Measurements from ENCODE around the gene SAMHD1.

DNA sequence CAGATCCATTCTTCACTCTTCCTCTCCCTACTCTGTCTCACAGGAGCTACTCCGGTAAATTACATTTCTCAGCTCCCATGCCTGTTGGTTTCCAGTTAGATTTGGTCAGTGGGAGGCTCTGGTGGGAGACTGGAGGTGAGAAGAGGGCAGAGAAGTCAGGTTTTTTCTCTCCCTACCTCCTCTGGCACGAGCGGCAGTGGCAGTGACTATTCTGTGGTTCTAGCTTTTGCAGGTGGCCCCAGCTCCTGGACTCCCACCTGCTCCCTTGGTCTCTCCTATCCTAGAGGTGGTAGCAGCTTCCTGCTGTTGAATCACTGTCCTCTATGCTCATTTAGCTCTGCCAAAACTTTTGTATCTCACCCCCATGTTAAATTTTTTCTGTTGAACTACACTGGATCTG is 57.7 kb downstream of the SAMHD1 start:
- TF ChIP-seq YY1 (IDR thresholded peaks at IDR 0.05; ENCODE audit: insufficient read depth, insufficient read length) (no peak), SUZ12 (IDR thresholded peaks at IDR 0.05; ENCODE audit: extremely low read depth, insufficient read depth, insufficient read length) (no peak), ZNF274 (IDR thresholded peaks at IDR 0.05; ENCODE audit: low read depth, low read length) (no peak)
